Embryonic facial prominence (tissue), 1 donor: Measurements from ENCODE around the gene C11orf65.
"Not testable (repeated sequence)": the region's sequence is repeated elsewhere in the genome, so short reads cannot be mapped to it uniquely, and the experiment has no call there.

Source experiments
- DNase-seq: peaks from one replicate; pipeline ENCODE4 v3.0.0-alpha.2; 2016; ENCODE audit errors: extremely low spot score

The C11orf65 gene

GRCh38 chr11:108474664-108475463, 7.5 kb upstream of the C11orf65 start:
- no peak for DNase-seq

- DNase-seq: no peak
These were observed 5.4 kb upstream of the C11orf65 start for GRCh38 chr11:108472681-108473080.

- DNase-seq: no peak
These were observed 1.1 kb upstream of the C11orf65 start for GRCh38 chr11:108468478-108468864.

- no peak for DNase-seq
These were observed 924 bp downstream of the C11orf65 start for GRCh38 chr11:108466405-108466804.

GRCh38 chr11:108453207-108453835, 14.0 kb downstream of the C11orf65 start:
- no peak for DNase-seq

DNA sequence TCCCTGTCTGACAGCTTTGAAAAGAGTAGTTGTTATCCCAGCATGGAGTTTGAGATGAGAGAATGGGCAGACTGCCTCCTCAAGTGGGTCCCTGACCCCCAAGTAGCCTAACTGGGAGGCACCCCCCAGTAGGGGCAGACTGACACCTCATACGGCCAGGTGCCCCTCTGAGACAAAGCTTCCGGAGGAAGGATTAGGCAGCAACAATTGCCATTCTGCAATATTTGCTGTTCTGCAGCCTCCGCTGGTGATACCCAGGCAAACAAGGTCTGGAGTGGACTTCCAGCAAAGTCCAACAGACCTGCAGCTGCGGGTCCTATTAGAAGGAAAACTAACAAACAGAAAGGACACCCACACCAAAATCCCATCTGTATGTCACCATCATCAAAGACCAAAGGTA, 25.9 kb downstream of the C11orf65 start:
- not testable (repeated sequence) for DNase-seq

GRCh38 chr11:108436594-108436993, 30.7 kb downstream of the C11orf65 start:
- DNase-seq: no peak

DNA sequence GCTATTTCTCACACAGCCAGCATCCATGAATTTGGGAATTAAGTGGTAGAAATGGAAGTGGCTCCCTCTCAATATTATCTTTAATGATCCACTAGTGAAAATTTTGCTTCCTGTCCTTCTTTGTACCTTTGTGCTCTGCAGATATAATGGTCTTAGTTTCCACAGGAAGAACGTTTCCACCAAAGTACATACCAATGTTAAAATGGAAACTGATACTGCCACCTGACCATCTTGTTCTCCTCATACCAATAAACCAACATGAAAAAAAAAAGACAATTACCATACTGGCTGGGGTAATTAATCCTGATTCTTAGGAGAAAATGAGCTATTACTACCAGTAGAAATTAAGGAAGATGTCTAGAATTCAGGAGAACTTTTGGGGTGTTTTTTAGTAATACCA, 32.3 kb downstream of the C11orf65 start:
- no peak for DNase-seq

GRCh38 chr11:108432783-108433182, 34.5 kb downstream of the C11orf65 start:
- DNase-seq: no peak

- DNase-seq: no peak
These were observed 35.3 kb downstream of the C11orf65 start for GRCh38 chr11:108431997-108432396.

GRCh38 chr11:108431370-108431769, 36.0 kb downstream of the C11orf65 start:
- DNase-seq: no peak

DNA sequence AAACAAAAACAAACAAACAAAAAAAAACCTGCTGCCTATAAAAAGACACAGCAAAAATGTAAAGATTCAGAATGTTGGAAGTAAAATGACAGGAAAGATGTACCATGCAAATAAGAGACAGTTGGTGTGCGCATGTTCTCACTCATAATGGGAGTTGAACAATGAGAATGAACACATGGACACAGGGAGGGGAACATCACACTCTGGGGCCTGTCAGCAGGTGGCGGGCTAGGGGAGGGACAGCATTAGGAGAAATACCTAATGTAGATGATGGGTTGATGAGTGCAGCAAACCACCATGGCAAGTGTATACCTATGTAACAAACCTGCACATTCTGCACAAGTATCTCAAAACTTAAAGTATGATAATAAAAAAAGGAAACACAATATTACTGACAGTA, 49.8 kb downstream of the C11orf65 start:
- DNase-seq: not testable (repeated sequence)

GRCh38 chr11:108414958-108415357, 52.4 kb downstream of the C11orf65 start:
- no peak for DNase-seq

GRCh38 chr11:108405706-108406105, 61.6 kb downstream of the C11orf65 start:
- DNase-seq: no peak

GRCh38 chr11:108403052-108403451, 64.3 kb downstream of the C11orf65 start:
- no peak for DNase-seq

GRCh38 chr11:108402241-108402640, 65.1 kb downstream of the C11orf65 start:
- DNase-seq: no peak

DNA sequence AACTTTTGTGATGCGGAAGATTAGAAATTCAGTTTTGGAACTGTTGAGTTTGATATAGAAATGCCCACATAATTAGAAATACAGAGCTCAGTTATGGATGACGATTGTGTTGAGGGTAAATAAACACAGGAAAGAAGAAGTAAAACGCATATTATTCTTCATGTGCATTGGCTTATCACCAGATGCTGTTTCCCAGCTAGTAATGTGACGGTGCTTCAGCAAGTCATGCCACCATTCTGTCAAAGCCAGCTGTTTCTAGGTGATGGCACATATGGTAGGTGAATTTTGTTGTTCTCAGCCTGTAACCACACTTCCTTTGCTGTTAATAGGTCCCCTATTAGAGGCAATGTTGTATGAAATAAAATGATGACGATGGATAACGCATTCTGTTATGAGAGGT, 68.9 kb downstream of the C11orf65 start:
- no peak for DNase-seq

DNA sequence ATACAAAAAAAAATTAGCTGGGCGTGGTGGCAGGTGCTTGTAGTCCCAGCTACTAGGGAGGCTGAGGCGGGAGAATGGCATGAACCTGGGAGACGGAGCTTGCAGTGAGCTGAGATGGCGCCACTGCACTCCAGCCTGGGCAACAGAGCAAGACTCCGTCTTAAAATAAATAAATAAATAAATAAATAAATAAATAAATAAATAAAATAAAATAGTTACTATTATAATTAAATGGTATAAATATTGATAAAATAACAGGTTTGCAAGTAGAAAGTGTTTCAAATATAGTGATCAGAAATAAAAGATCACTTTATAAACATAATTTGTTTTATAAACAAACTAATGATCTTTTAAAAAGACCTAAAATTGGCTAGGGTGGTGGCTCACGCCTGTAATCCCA, 70.7 kb downstream of the C11orf65 start:
- DNase-seq: not testable (repeated sequence)

GRCh38 chr11:108394744-108395284, 72.5 kb downstream of the C11orf65 start:
- DNase-seq: no peak

- no peak for DNase-seq
These were observed 74.3 kb downstream of the C11orf65 start for GRCh38 chr11:108393046-108393445.

- no peak for DNase-seq
These were observed 75.0 kb downstream of the C11orf65 start for GRCh38 chr11:108392353-108392752.

- no peak for DNase-seq
These were observed 78.8 kb downstream of the C11orf65 start for GRCh38 chr11:108388576-108388975.

GRCh38 chr11:108373505-108373904, 93.8 kb downstream of the C11orf65 start:
- DNase-seq: not testable (repeated sequence)
